Dedifferentiated amniotic fluid mesenchymal stem cell (primary cell): Measurements from ENCODE around the gene LTN1.
"Not testable (repeated sequence)": the region's sequence is repeated elsewhere in the genome, so short reads cannot be mapped to it uniquely, and the experiment has no call there.

Experiments
- DNase-seq: peaks from one replicate; pipeline ENCODE4 v3.0.0-alpha.2; 2016; ENCODE audit errors: extremely low spot score

LTN1 gene

DNA sequence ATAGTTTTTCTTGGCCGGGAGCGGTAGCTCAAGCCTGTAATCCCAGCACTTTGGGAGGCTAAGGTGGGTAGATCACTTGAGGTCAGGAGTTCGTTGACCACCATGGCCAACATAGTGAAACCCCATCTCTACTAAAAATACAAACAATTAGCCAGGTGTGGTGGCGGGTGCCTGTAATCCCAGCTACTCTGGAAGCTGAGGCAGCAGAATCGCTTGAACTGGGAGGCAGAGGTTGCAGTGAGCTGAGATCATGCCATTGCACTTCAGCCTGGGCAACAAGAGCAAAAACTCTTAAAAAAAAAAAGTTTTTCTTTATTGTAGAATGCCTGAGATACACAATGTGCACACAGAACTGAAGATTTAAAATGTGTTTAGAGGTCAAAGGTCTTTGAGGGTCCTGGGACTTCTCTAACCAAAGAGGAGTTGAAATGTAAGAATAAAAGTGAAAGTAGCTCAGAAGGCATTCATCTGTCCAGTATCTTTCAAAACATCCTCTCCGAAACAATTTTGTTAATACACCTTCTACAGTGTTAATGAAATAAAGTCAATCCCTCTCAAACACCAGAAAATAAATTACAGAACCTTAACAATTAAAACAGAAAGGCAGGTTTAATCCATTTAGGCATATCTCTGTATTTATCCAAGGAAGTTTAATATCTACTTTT lies 60.8 kb downstream of the LTN1 start:
- DNase-seq: not testable (repeated sequence)

DNA sequence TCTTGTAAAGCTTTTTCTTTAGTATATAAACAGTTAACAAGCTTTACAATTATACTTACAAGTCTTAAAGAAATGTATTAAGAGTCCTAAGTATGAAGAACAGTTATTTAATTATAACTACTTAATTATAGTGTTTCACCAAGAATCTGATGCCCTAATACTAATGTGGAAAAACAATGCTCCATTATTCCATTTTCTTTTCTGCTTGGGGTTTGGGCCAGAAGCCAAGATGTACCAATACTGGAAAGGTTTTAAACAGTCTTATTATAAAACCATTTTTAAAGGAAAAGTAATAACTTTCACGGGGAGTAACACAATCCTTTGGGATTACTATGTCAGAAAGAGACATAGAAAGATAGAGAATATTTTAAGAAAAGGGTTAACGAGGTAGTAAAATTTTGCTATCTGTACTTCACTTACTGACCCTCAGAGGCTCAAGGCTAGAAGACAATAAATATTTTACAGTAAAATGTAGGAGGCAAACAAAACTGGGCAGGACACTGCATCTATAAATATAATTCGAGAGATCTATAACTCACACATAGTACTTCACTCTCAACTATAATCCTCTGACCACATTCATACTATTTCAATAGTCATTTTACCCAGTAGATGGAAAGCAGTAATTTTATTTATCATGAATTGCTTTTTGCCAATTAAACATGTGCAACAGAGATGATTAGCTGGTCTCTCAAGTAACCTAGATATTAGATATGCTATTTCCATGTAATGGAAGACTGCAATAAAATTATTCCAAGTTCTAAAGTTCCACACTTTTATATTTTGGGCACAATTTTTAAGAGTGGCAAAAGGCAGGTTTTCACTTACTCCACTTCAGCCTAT lies 63.9 kb downstream of the LTN1 start:
- DNase-seq: no peak

DNA sequence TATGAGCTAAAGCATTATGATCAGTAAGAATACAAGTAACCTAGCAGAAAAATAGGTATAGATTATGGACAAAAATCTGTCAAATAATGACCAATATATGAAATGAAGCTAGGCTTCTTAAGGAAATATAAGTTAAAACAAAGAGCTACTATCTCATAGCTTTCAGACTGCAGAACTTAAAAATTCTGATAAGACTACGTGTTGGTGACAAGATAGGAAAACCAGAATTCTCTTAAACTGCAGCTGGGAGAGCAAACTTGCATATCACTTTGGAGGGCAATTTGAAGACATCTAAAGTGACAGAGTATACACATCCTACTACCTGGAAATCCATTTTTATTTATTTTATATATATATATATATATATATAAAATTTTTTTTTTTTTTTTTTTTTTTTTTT lies 65.5 kb downstream of the LTN1 start:
- DNase-seq: no peak

DNA sequence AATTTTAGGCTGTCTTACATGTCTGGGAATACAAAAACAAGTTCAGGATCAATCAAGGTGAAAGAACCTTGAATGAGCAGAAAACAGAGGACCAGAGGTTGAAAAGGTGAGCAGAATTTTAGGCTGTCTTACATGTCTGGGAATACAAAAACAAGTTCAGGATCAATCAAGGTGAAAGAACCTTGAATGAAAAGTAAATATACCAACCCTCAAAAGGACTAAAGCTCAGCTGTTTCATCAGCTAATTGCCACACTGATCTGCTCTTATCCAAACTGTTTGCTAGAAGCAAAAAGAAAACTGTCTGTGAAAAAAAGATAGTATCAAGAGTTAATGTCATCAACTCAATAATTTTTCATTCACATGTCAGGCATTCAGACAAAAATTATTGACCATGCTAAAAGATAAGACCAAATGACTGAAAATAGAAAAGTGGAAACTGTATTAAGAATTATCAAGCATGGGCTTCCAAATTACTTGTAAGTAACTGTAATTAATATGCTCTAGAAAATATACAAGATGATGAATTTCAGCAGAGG lies 69.2 kb downstream of the LTN1 start:
- no peak for DNase-seq

DNA sequence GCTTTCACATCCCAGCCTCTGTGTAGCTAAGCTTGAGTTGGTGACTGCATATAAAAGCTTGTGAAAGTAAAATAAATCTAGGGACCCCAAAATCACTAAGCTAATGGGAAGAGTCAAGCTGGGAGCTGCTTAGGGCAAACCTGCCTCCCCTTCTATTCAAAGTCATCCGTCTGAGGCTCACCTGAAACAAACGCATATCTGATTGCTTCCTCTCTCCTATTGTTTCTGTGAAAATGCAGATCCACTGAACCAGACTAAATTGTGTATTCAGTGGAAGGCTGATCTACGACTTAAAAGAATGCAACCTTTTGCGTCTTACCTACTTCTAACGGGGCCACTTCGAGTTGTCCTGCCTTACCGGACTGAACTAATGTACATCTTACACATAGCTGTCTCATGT lies 70.3 kb downstream of the LTN1 start:
- DNase-seq: no peak

DNA sequence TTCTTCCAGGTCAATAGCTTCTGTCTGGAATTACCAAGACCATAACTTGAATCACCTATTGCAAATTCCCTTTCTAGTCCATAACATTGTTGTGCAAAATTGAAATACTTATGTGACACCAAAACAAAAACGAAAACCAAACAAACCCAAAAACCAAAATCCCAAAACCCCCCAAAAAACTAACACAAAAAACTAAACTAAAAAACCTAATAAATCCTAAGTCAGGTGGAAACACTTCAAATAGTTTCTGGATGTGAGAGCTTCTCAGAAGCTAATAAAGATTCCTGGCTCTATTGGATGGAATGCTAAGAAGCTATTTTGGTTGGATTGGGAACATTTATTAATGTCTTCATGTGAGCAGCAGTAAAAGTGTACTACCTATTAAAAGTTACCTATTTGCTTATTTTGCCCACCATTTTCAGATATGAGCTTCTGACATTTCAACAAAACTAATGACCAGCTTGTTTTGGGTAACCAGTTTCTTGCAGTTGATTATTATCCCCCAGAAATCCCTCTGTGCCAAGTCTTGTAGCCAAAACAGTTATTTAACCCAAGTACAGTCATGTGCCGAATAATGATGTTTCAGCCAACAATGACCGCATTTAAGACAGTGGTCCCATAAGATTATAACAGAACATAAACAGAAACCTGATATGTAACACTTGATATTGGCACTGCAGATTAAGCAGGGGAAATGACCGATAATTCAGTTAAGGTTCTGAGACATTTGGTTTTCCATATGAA lies 76.4 kb downstream of the LTN1 start:
- DNase-seq: no peak

DNA sequence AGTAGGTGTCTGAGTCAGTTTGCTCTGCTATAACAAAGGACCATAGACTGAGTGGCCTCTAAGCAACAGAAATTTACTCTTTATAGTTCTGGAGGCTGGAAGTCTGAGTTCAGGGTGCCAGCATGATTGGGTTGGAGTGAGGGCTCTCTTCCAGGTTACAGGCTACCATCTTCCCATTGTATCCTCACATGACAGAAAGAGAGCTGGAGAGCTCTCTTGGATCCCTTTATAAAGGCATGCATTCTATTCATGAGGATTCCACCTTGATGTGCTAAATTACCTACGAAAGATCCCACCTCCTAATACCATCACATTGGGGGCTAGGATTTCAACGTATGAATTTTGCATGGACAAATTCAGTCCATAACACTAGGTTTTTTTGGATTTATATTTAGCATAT lies 79.6 kb downstream of the LTN1 start:
- no peak for DNase-seq

DNA sequence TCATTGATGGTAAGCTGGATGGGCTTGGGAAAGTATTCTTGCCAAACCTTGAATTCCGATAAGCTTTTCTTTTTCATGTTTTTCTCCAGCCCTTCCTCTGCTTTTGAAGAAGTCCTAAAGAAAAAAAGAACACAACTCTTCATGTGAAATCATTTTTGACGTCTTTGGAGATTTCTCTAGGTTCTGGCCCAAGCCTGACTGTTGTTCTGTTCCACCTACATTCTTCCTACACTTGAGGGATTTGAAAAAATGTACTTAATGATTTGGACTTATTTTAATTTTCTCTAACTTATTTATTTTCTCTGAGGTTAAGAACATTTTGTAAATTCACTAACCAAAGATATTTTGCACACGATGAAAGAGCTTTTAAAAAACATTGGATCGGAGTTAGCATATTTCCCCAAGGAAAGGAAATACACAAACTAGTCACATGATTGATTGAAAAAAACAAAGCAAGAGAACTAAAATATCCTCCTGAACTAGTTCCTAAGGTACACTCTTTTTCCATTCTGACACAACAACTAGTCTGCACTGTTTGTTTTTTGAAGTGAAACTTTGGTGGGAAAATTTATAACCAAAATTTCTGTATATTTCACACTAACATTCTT lies 82.3 kb downstream of the LTN1 start:
- DNase-seq: no peak

DNA sequence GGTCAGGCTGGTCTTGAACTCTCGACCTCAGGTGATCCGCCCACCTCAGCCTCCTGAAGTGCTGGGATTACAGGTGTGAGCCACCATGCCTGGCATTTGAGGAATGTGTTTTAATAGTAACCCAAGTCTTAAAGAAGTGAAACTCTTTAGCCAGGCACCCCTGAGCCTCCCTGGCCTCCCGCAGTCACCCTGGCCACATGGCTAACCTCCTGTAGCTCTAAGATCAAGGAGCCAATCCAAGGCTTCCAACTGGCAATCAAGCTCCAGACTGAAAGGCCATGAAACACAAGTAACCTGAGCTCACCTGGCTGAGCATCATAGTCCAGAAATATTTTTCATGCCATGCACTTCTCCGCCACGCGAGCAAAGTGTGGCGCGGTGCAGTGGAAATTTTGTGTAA lies 84.3 kb downstream of the LTN1 start:
- no peak for DNase-seq

DNA sequence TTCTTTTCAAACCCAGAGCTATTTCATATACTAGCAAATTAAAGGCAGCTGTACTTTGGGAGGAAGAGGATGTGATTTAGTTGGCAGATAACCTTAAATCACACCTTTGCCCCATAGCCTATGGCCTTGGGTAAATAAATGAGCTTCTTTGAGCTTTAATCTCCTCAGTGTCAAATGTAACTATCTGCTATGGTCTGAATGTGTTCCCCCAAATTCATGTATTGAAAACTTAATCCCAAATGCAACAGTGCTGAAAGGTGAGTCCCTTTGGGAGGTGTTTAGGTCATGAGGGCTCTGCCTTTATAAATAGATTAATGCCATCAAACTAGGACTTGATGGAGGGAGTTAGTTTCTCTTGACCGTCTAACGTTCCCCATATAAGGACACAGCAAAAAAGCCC lies 85.8 kb downstream of the LTN1 start:
- DNase-seq: no peak

DNA sequence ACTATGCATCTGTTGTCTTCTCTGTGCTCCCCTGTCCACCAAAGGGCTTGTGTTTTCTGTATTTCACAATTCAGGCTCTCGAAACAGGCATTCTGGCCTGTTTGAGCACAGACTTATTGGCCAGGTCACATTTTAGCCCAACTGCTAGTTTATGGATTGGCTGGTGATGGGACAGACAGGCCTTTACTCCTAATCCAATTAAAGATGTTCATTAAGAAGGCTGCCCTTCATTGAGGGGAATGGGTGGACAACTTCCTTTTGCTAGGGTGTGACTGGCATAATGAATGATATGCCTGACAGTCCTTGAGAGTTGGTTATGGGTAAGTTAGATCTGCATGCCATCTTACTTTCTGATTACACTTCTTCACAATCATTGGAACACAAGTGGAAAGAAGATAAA lies 86.4 kb downstream of the LTN1 start:
- DNase-seq: no peak

DNA sequence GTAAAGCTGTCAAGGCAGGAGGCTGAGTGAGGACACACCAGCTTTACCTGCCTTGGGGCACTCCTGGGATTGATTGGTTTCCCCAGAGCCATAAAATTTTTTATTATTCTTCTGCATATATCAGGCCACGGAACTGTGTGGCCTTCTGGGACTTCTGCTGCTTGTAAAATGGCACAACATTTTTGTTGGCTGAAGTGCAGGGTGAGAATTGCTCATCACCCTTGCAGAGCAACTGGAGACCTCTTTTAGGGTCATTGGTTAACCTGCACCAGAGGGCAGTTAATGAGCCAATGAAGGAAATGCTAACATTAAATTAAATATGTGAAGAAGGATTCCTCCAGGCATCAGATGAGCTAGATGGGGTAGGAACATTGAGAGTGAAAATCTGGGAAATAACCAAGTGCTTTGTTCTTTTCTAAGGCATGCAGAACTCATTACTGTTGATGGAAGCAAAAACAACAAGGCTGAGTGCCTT lies 87.7 kb downstream of the LTN1 start:
- no peak for DNase-seq

DNA sequence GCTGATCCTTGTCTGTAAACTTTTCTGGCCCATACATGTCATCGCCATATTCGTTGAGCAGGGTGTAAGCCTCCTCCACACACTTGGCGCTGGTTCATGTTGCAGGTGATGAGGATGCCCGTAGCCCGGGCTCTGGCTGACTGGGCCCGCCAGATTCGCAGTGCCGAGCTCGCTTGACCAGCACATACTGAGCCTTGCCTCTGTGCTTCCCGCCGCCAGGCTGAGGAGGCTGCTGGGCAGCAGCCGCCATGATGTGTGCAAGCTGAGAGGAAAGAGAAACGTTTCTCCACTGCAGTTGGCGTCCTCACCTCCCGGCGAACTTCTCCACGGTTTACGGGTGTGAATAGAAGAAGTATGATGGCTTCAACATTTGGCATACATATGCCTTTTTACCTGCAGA lies 89.2 kb downstream of the LTN1 start:
- no peak for DNase-seq

DNA sequence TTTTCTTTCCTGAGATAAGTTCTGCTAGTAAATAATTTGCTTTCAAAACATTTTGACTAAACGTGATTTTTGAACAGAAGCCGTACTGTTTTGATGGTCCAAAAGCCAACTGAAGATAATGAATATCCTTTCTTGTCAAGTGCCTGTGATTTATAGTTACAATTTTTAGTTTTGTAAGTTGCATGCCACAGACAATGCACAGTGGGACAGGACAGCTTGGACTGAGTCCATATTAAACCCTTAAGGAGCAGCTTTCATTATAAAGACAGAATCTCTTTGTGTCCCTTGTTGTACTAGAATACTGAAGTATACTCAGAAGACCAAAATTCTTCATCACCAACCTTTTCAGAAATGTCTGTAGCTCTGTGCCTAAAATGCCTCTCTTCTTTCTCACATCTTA lies 92.2 kb downstream of the LTN1 start:
- no peak for DNase-seq

DNA sequence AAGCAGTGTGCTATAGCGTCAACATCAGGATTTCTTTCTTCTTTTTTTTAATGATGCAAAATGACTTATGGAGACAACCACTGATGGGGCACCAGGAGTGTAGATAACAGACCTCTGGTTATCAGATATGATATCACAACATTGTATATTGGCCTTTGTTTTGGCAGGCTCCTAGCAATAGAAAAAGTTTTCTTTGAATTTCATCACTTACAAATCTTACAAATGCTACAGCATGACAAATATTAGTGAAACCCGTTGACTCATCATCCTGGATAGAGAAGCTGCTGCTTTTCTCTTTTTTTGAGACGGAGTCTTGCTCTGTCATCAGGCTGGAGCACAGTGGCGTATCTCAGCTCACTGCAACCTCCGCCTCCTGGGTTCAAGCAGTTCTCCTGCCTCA lies 92.9 kb downstream of the LTN1 start:
- DNase-seq: peak; percentile 79

DNA sequence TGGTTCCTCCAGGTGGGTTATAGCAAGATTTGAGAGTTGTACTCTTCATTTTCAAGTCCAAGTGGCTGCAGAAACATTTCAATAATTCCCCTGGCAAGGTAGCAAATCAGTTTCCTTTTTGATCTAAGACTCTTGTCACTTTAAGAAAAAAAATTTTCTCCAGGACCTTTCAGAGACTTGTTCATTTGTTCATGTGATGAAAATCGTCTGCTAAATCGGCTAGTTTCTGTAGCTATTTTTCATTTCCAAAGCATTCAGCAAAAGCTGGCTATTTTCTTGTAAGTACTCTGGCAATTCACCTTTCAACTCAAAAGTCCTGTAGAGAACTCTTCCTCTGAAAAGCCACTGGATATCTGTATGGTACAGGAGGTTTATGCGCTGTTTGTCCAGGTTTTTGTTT lies 93.5 kb downstream of the LTN1 start:
- no peak for DNase-seq

DNA sequence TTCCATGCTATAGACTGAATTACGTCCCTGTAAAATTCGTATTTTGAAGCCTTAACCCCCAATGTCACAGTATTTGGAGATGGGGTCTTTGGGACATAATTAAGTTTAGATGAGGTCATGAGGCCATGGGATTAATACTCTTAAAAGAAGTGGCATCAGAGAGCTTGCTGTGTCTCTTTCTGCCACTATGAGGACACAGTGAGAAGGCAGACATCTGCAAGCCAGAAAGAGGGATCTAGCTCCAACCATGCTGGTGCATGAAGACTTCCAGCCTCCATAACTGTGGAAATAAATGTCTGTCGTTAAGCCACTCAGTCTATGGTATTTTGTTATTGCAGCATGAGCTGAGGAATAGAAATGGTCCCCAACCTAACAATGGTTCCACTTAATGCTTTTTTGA lies 99.0 kb downstream of the LTN1 start:
- DNase-seq: no peak

DNA sequence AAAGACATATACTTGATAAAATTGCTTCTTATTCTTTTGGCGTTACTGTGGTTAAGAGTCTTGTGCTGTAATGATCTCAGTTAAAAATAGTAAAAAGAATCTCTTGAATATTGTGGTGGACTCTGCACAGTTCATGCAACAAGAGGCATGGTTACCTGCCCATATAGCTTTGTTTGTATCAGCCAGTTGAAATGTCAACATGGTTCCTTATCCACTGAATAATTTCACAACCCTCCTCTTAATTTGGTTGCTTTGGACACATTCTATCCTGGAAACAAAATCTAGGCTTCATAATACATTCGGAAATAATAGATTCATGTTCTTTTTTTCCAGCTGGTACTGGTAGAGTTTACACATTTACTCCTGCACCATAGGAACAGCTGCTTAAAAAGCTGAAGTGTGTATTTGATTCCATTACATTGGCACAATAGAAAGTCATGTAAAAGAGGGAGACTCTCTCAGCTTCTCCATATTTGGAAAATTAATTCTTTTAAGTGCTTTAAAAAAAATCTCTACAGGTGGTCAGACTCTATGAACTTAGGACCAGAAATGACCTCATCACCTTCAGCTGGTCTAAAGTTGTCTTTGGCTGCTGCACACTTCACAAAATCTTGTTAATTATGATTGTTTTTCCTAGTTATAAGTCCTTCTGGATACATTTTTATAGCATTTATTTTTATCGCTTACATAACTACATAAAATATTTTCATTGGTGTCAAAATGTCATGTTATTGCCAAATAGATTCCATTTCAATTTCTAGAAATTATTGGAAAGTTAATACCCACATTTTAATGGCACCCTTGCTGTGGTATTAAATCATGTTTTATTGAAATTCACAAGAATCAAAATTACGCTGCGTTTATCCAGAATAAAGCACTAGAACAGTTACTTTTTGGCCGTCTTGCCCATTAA lies 100.2 kb downstream of the LTN1 start:
- DNase-seq: no peak

DNA sequence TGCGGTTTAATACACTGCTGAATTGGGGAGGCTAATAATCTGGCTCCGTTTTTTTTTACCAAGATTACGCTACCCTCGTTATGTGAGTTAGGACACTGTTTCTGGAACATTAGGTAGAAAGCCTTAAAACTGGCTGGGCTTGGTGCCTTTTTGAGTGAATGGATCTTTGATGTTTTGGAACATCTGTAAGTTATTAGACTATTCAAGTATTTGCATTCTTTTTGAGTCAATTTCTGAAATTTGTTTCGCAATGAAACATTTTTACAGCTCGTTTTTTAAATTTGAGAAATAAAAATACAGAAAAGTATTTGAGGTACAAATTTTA lies 106.9 kb downstream of the LTN1 start:
- DNase-seq: no peak

DNA sequence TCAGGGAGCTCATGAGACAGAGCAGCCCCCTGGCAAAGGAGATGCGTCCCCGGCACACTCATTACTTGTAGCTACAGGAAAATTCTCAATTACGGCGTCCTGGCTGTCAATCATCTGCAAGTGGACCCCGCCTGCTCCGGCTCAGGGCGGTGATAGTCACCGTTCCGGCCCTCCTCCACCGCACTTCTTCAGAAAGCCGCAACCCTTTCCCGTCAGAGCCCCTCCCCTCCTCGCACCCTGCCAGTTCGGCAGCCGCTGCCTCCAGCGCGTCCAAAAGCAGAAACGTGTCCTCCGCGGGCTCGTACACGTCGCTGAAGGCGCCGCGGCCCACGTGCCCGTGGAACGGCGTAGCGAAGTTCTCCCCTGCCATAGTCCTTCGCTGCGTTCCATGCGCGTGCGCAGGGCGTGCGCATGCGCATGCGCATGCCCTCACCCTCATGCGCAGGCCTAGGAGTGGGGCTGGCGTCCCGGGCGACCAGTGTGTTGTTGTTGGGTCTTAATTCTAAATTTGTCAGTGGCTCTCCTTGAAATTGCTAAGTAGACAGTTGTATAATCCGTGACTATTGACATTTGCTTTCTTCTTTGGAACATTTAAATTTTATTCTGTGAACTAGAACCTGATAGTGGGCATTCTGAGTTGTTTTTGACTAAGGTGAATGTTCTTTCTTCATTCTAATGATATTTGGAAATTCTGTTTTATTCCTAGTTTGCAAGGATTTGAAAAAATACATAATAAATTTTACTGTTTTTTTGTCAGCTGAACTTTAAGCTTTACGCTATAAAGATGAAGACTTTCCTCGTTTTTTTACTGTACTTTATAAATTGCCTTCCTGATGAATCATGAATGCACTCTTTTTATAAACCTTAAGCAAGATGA lies 107.5 kb downstream of the LTN1 start:
- DNase-seq: peak; percentile 77
